Measurements from ENCODE around the gene ABCF2.
A peak's percentile ranks its signal among the peaks of the same experiment; 100 is the strongest.

Gene ABCF2

GRCh38 chr7:151261529-151261928, 34.5 kb upstream of the ABCF2 start:
- no peak overlapping the region for H2AK5ac ChIP-seq (ENCODE audit: low read length, severe bottlenecking)
- H3K23ac ChIP-seq (ENCODE audit: low read length in 2 of 2): no peak overlapping the region
- no peak overlapping the region for H2BK120ac ChIP-seq (ENCODE audit: low read depth, low read length)

GRCh38 chr7:151260883-151261282, 33.9 kb upstream of the ABCF2 start:
- Histone ChIP-seq H3K23ac (ENCODE audit: low read length in 2 of 2) (no peak overlapping the region), H3K9me3 (ENCODE audit: control insufficient read depth, low read length) (no peaks in the 10 kb centered on the region), H2BK12ac (ENCODE audit: low read length in 2 of 2) (no peak overlapping the region), H2AFZ (ENCODE audit: low read depth, low read length) (no peak overlapping the region), H2BK15ac (ENCODE audit: low read depth, poor library complexity, severe bottlenecking) (no peak overlapping the region), H4K91ac (ENCODE audit: low read length) (no peak overlapping the region), H3K14ac (ENCODE audit: low read length in 2 of 2) (no peak overlapping the region), H3K36me3 (ENCODE audit: control insufficient read depth in 1 of 2, insufficient read depth in 2 of 2, low read depth in 1 of 2, low read length in 2 of 2) (no peaks in the 10 kb centered on the region), H3K27ac (ENCODE audit: low read length, poor library complexity, severe bottlenecking) (no peak overlapping the region), H3K4me2 (ENCODE audit: low read length, poor library complexity, severe bottlenecking) (no peak overlapping the region), H2AK5ac (ENCODE audit: low read length, severe bottlenecking) (no peak overlapping the region), H3K27me3 (ENCODE audit: control insufficient read depth in 1 of 2, insufficient read depth in 1 of 2, low read length in 2 of 2) (peaks cover 70 to 71% of the 10 kb centered on the region in 2 experiments), H2BK120ac (ENCODE audit: low read depth, low read length) (no peak overlapping the region), H3K79me1 (replicated peaks; ENCODE audit: low read length, poor library complexity, severe bottlenecking) (no peaks in the 10 kb centered on the region), H3K18ac (ENCODE audit: low read depth in 1 of 2, low read length in 2 of 2) (no peak overlapping the region), H2BK5ac (ENCODE audit: low read depth, low read length, poor library complexity, severe bottlenecking) (no peak overlapping the region), H4K8ac (ENCODE audit: low read length) (no peak overlapping the region), H3K4ac (ENCODE audit: low read depth in 1 of 2, low read length in 2 of 2) (no peak overlapping the region), H3K4me3 (ENCODE audit: insufficient read depth in 1 of 2, low read depth in 1 of 2, low read length in 2 of 2) (no peak overlapping the region), H3K4me1 (ENCODE audit: control insufficient read depth, insufficient read depth, low read depth, low read length) (no peaks in the 10 kb centered on the region), H3K9ac (ENCODE audit: low read length) (no peak overlapping the region)
- DNase-seq: no peak
- 89% methylated on average over 8 of the region's 8 CpGs for WGBS

More at GRCh38 chr7:151261529-151261928, 34.5 kb upstream of the ABCF2 start:
- Histone ChIP-seq H3K14ac (ENCODE audit: low read length in 2 of 2) (no peak overlapping the region), H3K27ac (ENCODE audit: low read length, poor library complexity, severe bottlenecking) (no peak overlapping the region), H3K18ac (ENCODE audit: low read depth in 1 of 2, low read length in 2 of 2) (no peak overlapping the region), H3K9me3 (ENCODE audit: control insufficient read depth, low read length) (no peaks in the 10 kb centered on the region), H4K91ac (ENCODE audit: low read length) (no peak overlapping the region), H3K4ac (ENCODE audit: low read depth in 1 of 2, low read length in 2 of 2) (no peak overlapping the region), H3K27me3 (ENCODE audit: control insufficient read depth in 1 of 2, insufficient read depth in 1 of 2, low read length in 2 of 2) (peaks cover 66 to 68% of the 10 kb centered on the region in 2 experiments), H4K8ac (ENCODE audit: low read length) (no peak overlapping the region), H3K4me2 (ENCODE audit: low read length, poor library complexity, severe bottlenecking) (no peak overlapping the region), H3K79me1 (replicated peaks; ENCODE audit: low read length, poor library complexity, severe bottlenecking) (no peaks in the 10 kb centered on the region), H3K36me3 (ENCODE audit: control insufficient read depth in 1 of 2, insufficient read depth in 2 of 2, low read depth in 1 of 2, low read length in 2 of 2) (no peaks in the 10 kb centered on the region), H3K9ac (ENCODE audit: low read length) (no peak overlapping the region), H3K4me1 (ENCODE audit: control insufficient read depth, insufficient read depth, low read depth, low read length) (no peaks in the 10 kb centered on the region), H2BK5ac (ENCODE audit: low read depth, low read length, poor library complexity, severe bottlenecking) (no peak overlapping the region), H3K4me3 (ENCODE audit: insufficient read depth in 1 of 2, low read depth in 1 of 2, low read length in 2 of 2) (no peak overlapping the region), H2AFZ (ENCODE audit: low read depth, low read length) (no peak overlapping the region), H2BK15ac (ENCODE audit: low read depth, poor library complexity, severe bottlenecking) (no peak overlapping the region), H2BK12ac (ENCODE audit: low read length in 2 of 2) (no peak overlapping the region)
- WGBS: 81% methylated on average over 10 of the region's 10 CpGs
- DNase-seq: no peak

GRCh38 chr7:151260471-151260870, 33.5 kb upstream of the ABCF2 start:
- WGBS: 85% methylated on average over 11 of the region's 11 CpGs
- no peak overlapping the region for H2BK12ac ChIP-seq (ENCODE audit: low read length in 2 of 2)
- no peak overlapping the region for H4K8ac ChIP-seq (ENCODE audit: low read length)
- no peak overlapping the region for H2AK5ac ChIP-seq (ENCODE audit: low read length, severe bottlenecking)
- no peak overlapping the region for H2BK5ac ChIP-seq (ENCODE audit: low read depth, low read length, poor library complexity, severe bottlenecking)
- no peaks in the 10 kb centered on the region for H3K79me1 ChIP-seq (replicated peaks; ENCODE audit: low read length, poor library complexity, severe bottlenecking)
- no peak overlapping the region for H3K4me2 ChIP-seq (ENCODE audit: low read length, poor library complexity, severe bottlenecking)
- no peak overlapping the region for H3K14ac ChIP-seq (ENCODE audit: low read length in 2 of 2)
- no peak overlapping the region for H3K27ac ChIP-seq (ENCODE audit: low read length, poor library complexity, severe bottlenecking)
- no peak for DNase-seq
- no peak overlapping the region for H3K18ac ChIP-seq (ENCODE audit: low read depth in 1 of 2, low read length in 2 of 2)
- H3K4ac ChIP-seq (ENCODE audit: low read depth in 1 of 2, low read length in 2 of 2): no peak overlapping the region
- no peak overlapping the region for H2BK15ac ChIP-seq (ENCODE audit: low read depth, poor library complexity, severe bottlenecking)
- no peaks in the 10 kb centered on the region for H3K9me3 ChIP-seq (ENCODE audit: control insufficient read depth, low read length)
- no peaks in the 10 kb centered on the region for H3K4me1 ChIP-seq (ENCODE audit: control insufficient read depth, insufficient read depth, low read depth, low read length)
- no peak overlapping the region for H2AFZ ChIP-seq (ENCODE audit: low read depth, low read length)
- no peak overlapping the region for H2BK120ac ChIP-seq (ENCODE audit: low read depth, low read length)
- H3K23ac ChIP-seq (ENCODE audit: low read length in 2 of 2): no peak overlapping the region
- H3K9ac ChIP-seq (ENCODE audit: low read length): no peak overlapping the region
- peaks cover 73 to 74% of the 10 kb centered on the region in 2 experiments for H3K27me3 ChIP-seq (ENCODE audit: control insufficient read depth in 1 of 2, insufficient read depth in 1 of 2, low read length in 2 of 2)
- H3K36me3 ChIP-seq (ENCODE audit: control insufficient read depth in 1 of 2, insufficient read depth in 2 of 2, low read depth in 1 of 2, low read length in 2 of 2): no peaks in the 10 kb centered on the region
- peak overlapping the region; percentile 53 for H4K91ac ChIP-seq (ENCODE audit: low read length)
- H3K4me3 ChIP-seq (ENCODE audit: insufficient read depth in 1 of 2, low read depth in 1 of 2, low read length in 2 of 2): no peak overlapping the region

- H2AK5ac ChIP-seq (ENCODE audit: low read length, severe bottlenecking): no peak overlapping the region
- WGBS: 93% methylated on average over 7 of the region's 7 CpGs
- H3K27ac ChIP-seq (ENCODE audit: low read length, poor library complexity, severe bottlenecking): no peak overlapping the region
- peaks cover 76 to 81% of the 10 kb centered on the region in 2 experiments for H3K27me3 ChIP-seq (ENCODE audit: control insufficient read depth in 1 of 2, insufficient read depth in 1 of 2, low read length in 2 of 2)
- H4K91ac ChIP-seq (ENCODE audit: low read length): no peak overlapping the region
- H3K4me2 ChIP-seq (ENCODE audit: low read length, poor library complexity, severe bottlenecking): no peak overlapping the region
- H2AFZ ChIP-seq (ENCODE audit: low read depth, low read length): no peak overlapping the region
- no peak for DNase-seq
- H3K4me3 ChIP-seq (ENCODE audit: insufficient read depth in 1 of 2, low read depth in 1 of 2, low read length in 2 of 2): no peak overlapping the region
- H2BK15ac ChIP-seq (ENCODE audit: low read depth, poor library complexity, severe bottlenecking): no peak overlapping the region
- no peaks in the 10 kb centered on the region for H3K36me3 ChIP-seq (ENCODE audit: control insufficient read depth in 1 of 2, insufficient read depth in 2 of 2, low read depth in 1 of 2, low read length in 2 of 2)
- no peak overlapping the region for H3K23ac ChIP-seq (ENCODE audit: low read length in 2 of 2)
- H3K79me1 ChIP-seq (replicated peaks; ENCODE audit: low read length, poor library complexity, severe bottlenecking): no peaks in the 10 kb centered on the region
- no peak overlapping the region for H2BK120ac ChIP-seq (ENCODE audit: low read depth, low read length)
- no peak overlapping the region for H3K14ac ChIP-seq (ENCODE audit: low read length in 2 of 2)
- no peak overlapping the region for H2BK5ac ChIP-seq (ENCODE audit: low read depth, low read length, poor library complexity, severe bottlenecking)
- H3K9me3 ChIP-seq (ENCODE audit: control insufficient read depth, low read length): no peaks in the 10 kb centered on the region
- no peak overlapping the region for H2BK12ac ChIP-seq (ENCODE audit: low read length in 2 of 2)
- H3K18ac ChIP-seq (ENCODE audit: low read depth in 1 of 2, low read length in 2 of 2): no peak overlapping the region
- H4K8ac ChIP-seq (ENCODE audit: low read length): no peak overlapping the region
- peaks cover 3% of the 10 kb centered on the region for H3K4me1 ChIP-seq (ENCODE audit: control insufficient read depth, insufficient read depth, low read depth, low read length)
- no peak overlapping the region for H3K4ac ChIP-seq (ENCODE audit: low read depth in 1 of 2, low read length in 2 of 2)
- H3K9ac ChIP-seq (ENCODE audit: low read length): no peak overlapping the region
These were observed 31.0 kb upstream of the ABCF2 start for GRCh38 chr7:151257990-151258389.
